Stomach (tissue), 9 donors: ENCODE measurements around the gene GGN. TPM values are rescaled to one million over a fixed set of nuclear protein-coding genes. Genes with fewer than 3 reads are reported as not detected.
A peak's percentile ranks its signal among the peaks of the same experiment; 100 is the strongest.

Source experiments
- DNase-seq, 2 donors: peaks; one replicate each; pipeline versions ENCODE4 v3.0.0 to v3.0.0-alpha.2; 2013 to 2019
- H3K27ac ChIP-seq, 5 donors: fragments of 200-600 bp in 4 of 5; sonication (generic) in 4 of 5; one replicate each; pipeline ENCODE4 v1.5.1; 2013 to 2019; ENCODE audit warnings: mild to moderate bottlenecking in 1 of 5, moderate library complexity in 1 of 5
- H3K27me3 ChIP-seq, 3 donors: fragments of 200-600 bp; sonication (generic); one replicate each; pipeline ENCODE4 v1.5.1; 2017 to 2019; ENCODE audit warnings: mixed run types in 1 of 3
- H3K36me3 ChIP-seq, 4 donors: fragments of 200-600 bp; sonication (generic); 1 replicate in 3 of 4; 2 replicates in 1 of 4; pipeline ENCODE4 v1.5.1; 2016 to 2019
- H3K4me1 ChIP-seq, 4 donors: fragments of 200-600 bp; sonication (generic); one replicate each; pipeline ENCODE4 v1.5.1; 2016 to 2019
- H3K4me3 ChIP-seq, 4 donors: fragments of 200-600 bp; sonication (generic) in 3 of 4; one replicate each; pipeline ENCODE4 v1.5.1; 2016 to 2019; ENCODE audit warnings: mild to moderate bottlenecking in 1 of 4
- H3K9me3 ChIP-seq, 4 donors: fragments of 200-600 bp; sonication (generic); one replicate each; pipeline ENCODE4 v1.5.1; 2016 to 2019
- EP300 ChIP-seq: sonication (generic); formaldehyde crosslinking; IDR thresholded peaks from one replicate; pipeline ENCODE4 v1.6.1; 2017; ENCODE audit warnings: antibody characterized with exemption
- POLR2A ChIP-seq, 4 donors: fragments of 450-650 bp; IDR thresholded peaks; one replicate each; pipeline ENCODE4 v1.6.1; 2016; ENCODE audit warnings: antibody characterized with exemption in 4 of 4, control low read depth in 2 of 4, mild to moderate bottlenecking in 1 of 4, moderate library complexity in 1 of 4
- POLR2AphosphoS5 ChIP-seq, 3 donors: sonication (generic); formaldehyde crosslinking; IDR thresholded peaks; one replicate each; pipeline ENCODE4 v1.6.1; 2016; ENCODE audit warnings: antibody characterized with exemption in 3 of 3
- WGBS, 5 donors: extraction: QIAGEN DNeasy Blood & Tissue Kit in 3 of 5; methylation state at CpG; one replicate each; pipeline versions ENCODE4 v1.1.5 to v1.1.7; 2013 to 2018; 5-methylcytosine and 5-hydroxymethylcytosine counted together
- intact Hi-C: fragments of 100-400 bp; cut with DNase I; formaldehyde crosslinking; loops from one replicate; pipeline ENCODE4 v1.15.1; 2023; ENCODE audit warnings: low total_unique reads
- polyA plus RNA-seq, 3 donors: library from polyadenylated mRNA; stranded (reverse); fragments of 200-250 nt; gene quantifications; one replicate each; pipeline ENCODE4 v1.2.3, GENCODE V29; 2013
- total RNA-seq, 5 donors: library from RNA; depleted of rRNA; stranded (reverse); fragments of >200 nt; gene quantifications; one replicate each; pipeline versions ENCODE4 v1.1.0 to v1.2.3, GENCODE V29; 2014 to 2016
- TF ChIP-seq, protein P1 (sequence below), 7 experiments: fragments of 450-650 bp in 4 of 7; fragments of 200-600 bp in 3 of 7; sonication (generic) in 3 of 7; IDR thresholded peaks; one replicate each; pipeline ENCODE4 v1.5.1; 2016 to 2019; ENCODE audit warnings: antibody characterized with exemption in 7 of 7, control low read depth in 2 of 7, mild to moderate bottlenecking in 1 of 7
- donor health status: healthy with polysubstance abuse.
- donor health status: Bipolar disorder and iron deficiency.
- donor health status: healthy.

GGN gene
- total and polyA plus RNA-seq, 8 donors: 0.19 to 0.30 TPM; not detected in 6

DNA sequence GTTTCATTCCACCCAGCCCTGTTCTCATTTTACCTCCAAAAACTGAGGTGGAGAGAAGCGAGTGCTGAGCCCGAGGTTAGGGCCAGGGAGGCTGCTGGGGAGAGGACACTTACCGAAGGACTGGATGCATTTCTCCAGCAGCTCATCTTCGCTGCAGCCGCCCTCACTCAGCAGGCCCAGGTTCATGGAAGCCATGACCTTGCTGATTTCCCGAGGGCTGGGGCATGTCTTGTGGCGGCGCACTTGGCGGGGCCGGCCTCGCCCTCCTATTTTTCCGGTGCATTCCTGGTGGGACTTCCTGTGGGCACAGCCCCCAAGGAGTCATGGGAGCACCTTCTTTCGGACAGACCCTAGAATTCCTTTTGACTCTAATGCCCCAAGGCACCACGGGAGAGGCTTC, 34.0 kb upstream of the GGN start:
- H3K27me3 ChIP-seq: peaks cover 0 to 92% (median 33%) of the 10 kb centered on the region in 3 donors
- H3K27ac ChIP-seq: no peak overlapping the region
- no peaks in the 10 kb centered on the region for H3K9me3 ChIP-seq
- TF ChIP-seq POLR2AphosphoS5 (IDR thresholded peaks at IDR 0.05): no peak
- peaks cover 0 to 13% (median 11%) of the 10 kb centered on the region in 4 donors for H3K4me1 ChIP-seq
- no peak for DNase-seq
- intact Hi-C loops: no loop called here
- WGBS, 5 donors: 70 to 84% (median 77%) methylated on average over 14 of the region's 14 CpGs
- no peak overlapping the region for H3K4me3 ChIP-seq
- no peaks in the 10 kb centered on the region for H3K36me3 ChIP-seq

DNA sequence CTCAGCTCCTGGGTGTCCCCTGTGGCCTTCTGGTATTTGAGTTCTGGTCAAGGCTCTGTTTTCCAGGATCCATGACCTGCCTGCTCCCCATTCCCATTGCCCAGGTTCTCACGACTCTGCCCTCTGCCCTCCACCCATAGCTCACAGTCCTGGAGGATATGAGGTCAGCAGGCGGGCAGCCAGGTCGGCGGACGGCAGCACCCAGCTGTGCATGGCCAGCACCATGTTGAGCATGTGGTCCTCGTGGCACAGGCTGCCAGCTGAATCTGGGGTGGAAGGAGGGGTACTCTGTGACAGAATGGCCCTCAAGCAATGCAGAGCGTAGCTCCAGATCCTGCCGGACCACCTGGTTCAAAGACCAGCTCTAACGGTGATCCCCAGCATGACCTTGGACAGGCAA, 33.1 kb upstream of the GGN start:
- no peaks in the 10 kb centered on the region for H3K9me3 ChIP-seq
- H3K27ac ChIP-seq: no peak overlapping the region
- 82 to 90% (median 86%) methylated on average over 4 to 9 of the region's 9 CpGs for WGBS, 5 donors
- TF ChIP-seq EP300: no peak
- TF ChIP-seq POLR2AphosphoS5 (IDR thresholded peaks at IDR 0.05): no peak
- no peak for TF ChIP-seq POLR2A (IDR thresholded peaks at IDR 0.05)
- TF ChIP-seq, protein P1, sequence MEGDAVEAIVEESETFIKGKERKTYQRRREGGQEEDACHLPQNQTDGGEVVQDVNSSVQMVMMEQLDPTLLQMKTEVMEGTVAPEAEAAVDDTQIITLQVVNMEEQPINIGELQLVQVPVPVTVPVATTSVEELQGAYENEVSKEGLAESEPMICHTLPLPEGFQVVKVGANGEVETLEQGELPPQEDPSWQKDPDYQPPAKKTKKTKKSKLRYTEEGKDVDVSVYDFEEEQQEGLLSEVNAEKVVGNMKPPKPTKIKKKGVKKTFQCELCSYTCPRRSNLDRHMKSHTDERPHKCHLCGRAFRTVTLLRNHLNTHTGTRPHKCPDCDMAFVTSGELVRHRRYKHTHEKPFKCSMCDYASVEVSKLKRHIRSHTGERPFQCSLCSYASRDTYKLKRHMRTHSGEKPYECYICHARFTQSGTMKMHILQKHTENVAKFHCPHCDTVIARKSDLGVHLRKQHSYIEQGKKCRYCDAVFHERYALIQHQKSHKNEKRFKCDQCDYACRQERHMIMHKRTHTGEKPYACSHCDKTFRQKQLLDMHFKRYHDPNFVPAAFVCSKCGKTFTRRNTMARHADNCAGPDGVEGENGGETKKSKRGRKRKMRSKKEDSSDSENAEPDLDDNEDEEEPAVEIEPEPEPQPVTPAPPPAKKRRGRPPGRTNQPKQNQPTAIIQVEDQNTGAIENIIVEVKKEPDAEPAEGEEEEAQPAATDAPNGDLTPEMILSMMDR (IDR thresholded peaks at IDR 0.05): no peak
- peaks cover 0 to 13% (median 11%) of the 10 kb centered on the region in 4 donors for H3K4me1 ChIP-seq
- H3K27me3 ChIP-seq: peaks cover 0 to 88% (median 31%) of the 10 kb centered on the region in 3 donors
- no peak for DNase-seq
- intact Hi-C loops: no loop called here
- no peak overlapping the region for H3K4me3 ChIP-seq
- no peaks in the 10 kb centered on the region for H3K36me3 ChIP-seq

DNA sequence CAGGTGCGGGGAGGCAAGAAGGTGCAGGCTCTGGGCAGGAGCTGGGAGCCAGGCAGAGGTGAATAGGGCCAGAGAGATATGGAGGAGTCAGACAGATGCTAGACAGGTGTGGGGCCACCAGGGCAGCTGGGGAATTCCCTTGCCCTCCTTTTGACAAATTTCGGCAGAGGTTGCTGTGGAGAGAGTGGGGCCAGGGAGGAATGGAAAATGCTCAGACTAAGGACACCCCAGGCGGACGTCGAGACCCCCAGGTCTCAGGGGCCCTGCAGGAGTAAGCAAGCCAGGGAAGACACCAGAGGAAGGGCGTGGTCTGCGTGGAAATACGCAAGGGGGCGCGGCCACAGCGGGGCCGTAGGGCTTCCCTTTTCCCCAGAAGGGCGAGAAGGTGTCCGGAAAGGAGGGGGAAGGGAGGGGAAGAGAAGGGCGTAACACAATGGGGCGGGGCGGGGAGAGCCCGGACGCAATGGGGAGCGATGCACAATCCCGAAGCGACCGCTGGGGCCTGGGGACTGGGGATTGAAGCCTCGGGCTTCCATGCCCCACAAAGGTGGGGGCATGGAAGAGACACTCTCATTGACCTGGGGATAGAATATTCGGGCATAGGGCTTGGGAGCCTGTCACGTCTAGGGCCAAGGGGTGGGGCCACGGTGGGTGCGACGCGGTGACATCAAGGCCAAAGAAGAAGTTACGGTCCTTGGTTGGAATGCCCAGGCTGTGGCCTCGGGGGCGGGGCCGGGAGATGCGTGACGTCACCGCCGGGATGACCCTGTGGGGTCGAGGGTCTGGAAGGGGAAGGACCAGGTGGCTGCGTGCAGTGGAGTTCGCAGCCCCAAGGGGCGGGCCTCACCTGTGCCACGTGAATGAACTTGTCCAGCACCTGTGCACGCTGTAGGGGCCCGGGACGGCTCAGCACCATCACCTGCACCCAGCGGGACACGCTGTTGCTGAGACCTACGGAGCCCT, 30.0 kb upstream of the GGN start:
- WGBS, 5 donors: 5 to 7% (median 6%) methylated on average over 31 to 49 of the region's 49 CpGs
- no peak for TF ChIP-seq POLR2AphosphoS5 (IDR thresholded peaks at IDR 0.05)
- TF ChIP-seq, protein P1 (IDR thresholded peaks at IDR 0.05): no peak
- TF ChIP-seq POLR2A (IDR thresholded peaks at IDR 0.05): no peak
- TF ChIP-seq EP300: no peak
- peak; percentile 63 to 86 for DNase-seq
- H3K4me1 ChIP-seq: peaks cover 0 to 13% (median 11%) of the 10 kb centered on the region in 4 donors
- no peaks in the 10 kb centered on the region for H3K9me3 ChIP-seq
- H3K36me3 ChIP-seq: peaks cover 0 to 6% (median 0%) of the 10 kb centered on the region in 4 donors
- H3K27me3 ChIP-seq: peaks cover 0 to 62% (median 23%) of the 10 kb centered on the region in 3 donors
- H3K4me3 ChIP-seq: peak overlapping the region; percentile 26 to 46 (median 34)
- H3K27ac ChIP-seq: peak overlapping the region in 2 of 5 donors; percentile 16 to 70
- intact Hi-C loops: no loop called here

DNA sequence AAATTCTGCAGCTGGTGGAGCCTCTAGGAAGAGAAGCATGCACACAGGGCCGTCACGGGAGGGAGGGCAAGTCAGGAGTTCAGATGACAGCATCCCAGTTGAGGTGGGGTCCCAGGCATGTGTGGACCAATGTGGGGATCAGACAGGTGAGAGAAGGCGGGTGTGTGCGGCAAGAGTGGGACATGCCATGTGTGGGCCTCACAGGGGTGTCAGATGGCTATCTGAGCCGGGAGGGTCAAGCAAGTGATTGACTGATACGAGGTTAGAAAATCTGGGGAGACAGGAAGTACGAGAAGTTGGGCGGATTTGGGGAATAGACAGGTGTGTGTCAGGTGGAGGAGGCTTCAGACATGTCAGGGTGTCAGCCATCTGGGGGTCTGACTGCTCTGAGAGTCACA, 29.3 kb upstream of the GGN start:
- Histone ChIP-seq H3K9me3 (no peaks in the 10 kb centered on the region), H3K4me3 (no peak overlapping the region), H3K27me3 (peaks cover 0 to 56% (median 23%) of the 10 kb centered on the region in 3 donors), H3K36me3 (peaks cover 0 to 13% (median 0%) of the 10 kb centered on the region in 4 donors), H3K4me1 (peaks cover 0 to 13% (median 11%) of the 10 kb centered on the region in 4 donors), H3K27ac (peak overlapping the region in 1 of 5 donors; percentile 70)
- intact Hi-C loops: no loop called here
- TF ChIP-seq EP300 (no peak), POLR2A (IDR thresholded peaks at IDR 0.05) (no peak), POLR2AphosphoS5 (IDR thresholded peaks at IDR 0.05) (no peak)
- TF ChIP-seq, protein P1 (IDR thresholded peaks at IDR 0.05): no peak
- DNase-seq: no peak
- WGBS, 5 donors: 73 to 81% (median 75%) methylated on average over 8 of the region's 8 CpGs
